Measurements from ENCODE around the gene DIS3L2.

The DIS3L2 gene

DNA sequence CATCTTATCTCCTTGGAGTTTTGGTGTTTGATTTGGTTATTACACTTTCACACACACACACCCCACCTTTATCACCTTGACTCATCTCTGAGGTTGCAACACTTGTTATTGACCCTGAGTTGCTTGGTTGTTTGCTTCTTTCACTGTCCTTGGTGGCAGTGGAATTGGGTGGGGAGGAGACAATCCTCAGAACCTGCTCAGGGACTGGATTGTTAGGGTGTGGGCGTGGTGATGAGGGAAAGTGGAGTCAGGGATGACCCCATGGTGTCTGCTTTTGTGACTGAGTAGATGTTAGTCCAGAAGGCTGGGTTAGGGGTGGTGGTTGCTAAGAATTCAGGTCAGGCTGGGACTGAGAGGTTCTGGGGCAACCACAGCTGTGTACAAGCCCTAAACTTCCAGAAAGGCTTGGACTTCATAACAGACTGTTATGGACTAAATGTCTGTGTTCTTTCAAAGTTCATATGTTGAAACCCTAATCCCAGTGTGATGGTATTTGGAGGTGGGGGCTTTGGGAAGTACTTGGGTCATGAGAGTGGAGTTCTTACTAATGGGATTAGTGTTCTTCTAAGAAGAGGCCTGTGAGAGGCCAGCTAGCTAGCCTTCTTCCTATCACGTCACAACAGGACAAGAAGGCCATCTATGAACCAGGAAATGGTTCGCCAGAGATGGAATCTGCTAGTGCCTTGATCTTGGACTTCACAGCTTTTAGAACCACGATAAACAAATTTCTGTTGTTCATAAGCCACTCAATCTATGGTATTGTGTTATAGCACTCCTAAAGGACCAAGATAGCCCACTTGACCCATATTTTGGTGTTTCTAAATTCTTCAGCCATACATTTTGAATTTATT, 3.4 kb upstream of the DIS3L2 start:
- DNase-seq = no peak

- DNase-seq = no peak
Measured at GRCh38 chr2:231960810-231961348, 634 bp upstream of the DIS3L2 start.

DNA sequence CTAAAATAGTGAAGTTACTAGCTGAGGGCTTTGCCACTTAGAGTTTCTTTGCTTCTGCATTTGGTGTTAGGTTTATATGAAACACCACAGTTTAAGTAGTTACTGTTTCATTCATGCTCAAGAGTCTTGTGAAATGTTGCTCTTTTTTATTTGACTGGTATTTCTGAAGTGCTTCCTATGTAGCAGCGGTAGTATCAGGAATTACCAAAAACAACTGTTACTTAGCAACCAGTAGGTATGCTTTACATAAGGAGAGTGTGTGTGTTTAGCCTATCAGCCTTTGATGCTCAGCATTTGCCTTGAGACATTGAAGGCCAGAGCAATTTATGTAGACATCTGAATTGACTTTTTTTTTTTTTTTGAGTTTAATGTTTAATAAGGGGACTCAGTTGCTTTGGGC, 3.6 kb downstream of the DIS3L2 start:
- no peak for DNase-seq

GRCh38 chr2:231966886-231967285, 5.4 kb downstream of the DIS3L2 start:
- no peak for DNase-seq

GRCh38 chr2:231968820-231969219, 7.3 kb downstream of the DIS3L2 start:
- no peak for DNase-seq

GRCh38 chr2:231970461-231970860, 8.9 kb downstream of the DIS3L2 start:
- no peak for DNase-seq

GRCh38 chr2:231975001-231975400, 13.5 kb downstream of the DIS3L2 start:
- no peak for DNase-seq

DNA sequence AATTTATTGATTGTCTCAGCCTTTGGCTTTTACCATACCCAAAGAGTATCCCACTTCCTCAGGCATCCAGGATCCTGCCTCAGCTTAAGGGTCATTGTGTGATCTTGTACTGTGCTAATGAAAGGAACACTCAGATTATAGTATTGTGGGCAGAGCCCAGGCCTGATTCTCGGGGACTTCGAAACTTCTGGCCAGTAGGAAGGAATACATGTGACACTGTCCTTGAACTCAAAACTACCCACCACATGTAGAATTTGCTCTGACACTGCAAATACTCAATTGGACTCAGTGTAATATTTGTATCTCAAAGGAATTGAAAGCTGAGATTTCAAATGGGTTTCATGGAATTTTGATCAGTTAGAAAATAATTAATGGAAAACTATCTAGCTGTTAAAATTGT, 15.9 kb downstream of the DIS3L2 start:
- no peak for DNase-seq

GRCh38 chr2:231984992-231985391, 23.5 kb downstream of the DIS3L2 start:
- DNase-seq = no peak

GRCh38 chr2:231985823-231986261, 24.3 kb downstream of the DIS3L2 start:
- no peak for DNase-seq

- no peak for DNase-seq
Measured at GRCh38 chr2:231987124-231987727, 25.7 kb downstream of the DIS3L2 start.

GRCh38 chr2:231988179-231988866, 26.8 kb downstream of the DIS3L2 start:
- DNase-seq = no peak

- DNase-seq = no peak
Measured at GRCh38 chr2:231991664-231992063, 30.2 kb downstream of the DIS3L2 start.

DNA sequence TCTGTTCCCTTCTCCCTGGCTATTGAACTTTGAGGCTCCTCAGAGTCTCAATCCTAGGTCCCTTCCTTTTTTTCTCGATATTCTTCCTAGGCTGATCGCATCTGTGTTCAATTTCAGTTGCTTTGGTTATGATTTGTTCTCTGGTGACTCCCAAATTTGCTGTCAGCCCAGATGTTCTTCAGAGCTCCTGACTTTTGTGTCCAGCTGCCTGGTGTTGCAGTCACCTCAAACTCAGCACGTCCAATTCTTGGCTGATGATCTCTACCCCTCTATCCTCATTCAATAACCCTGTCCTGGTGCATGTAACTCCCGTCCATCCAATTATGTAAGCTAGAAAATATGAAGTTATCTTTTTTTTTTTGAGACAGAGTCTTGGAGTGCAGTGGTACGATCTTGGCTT, 31.4 kb downstream of the DIS3L2 start:
- no peak for DNase-seq

- DNase-seq = no peak
Measured at GRCh38 chr2:231996797-231997540, 35.5 kb downstream of the DIS3L2 start.

DNA sequence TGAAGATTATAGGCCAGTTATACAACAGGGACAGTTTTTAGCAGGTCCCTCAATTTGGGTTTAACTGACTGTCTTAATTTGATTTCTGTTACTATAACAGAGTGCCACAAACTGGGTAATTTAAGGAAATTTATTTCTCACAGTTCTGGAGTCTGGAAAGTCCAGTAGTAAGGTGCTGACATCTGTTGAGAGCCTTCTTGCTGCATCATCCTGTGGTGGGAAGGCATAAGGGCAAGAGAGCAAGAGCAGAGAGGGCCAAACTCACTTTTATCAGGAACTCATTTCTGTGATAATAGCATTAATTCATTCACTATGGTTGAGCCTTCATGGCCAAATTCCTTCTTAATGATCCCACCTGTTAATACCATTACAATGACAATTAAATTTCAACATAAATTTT, 36.5 kb downstream of the DIS3L2 start:
- no peak for DNase-seq

DNA sequence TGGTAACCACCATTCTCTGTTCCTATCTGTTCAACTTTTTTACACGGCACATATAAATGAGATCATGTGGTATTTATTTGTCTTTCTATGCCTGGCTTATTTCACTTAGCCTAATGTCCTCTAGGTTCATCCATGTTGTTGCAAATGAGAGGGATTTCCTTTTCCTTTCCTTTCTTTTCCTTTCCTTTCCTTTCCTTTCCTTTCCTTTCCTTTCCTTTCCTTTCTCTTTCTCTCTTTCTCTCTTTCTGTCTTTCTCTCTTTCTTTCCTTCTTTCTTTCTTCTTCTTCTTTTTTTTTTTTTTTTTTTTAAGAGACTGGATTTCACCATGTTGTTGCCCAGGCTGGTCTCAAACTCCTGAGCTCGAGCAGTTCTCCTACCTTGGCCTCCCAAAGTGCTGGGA, 38.9 kb downstream of the DIS3L2 start:
- no peak for DNase-seq

DNA sequence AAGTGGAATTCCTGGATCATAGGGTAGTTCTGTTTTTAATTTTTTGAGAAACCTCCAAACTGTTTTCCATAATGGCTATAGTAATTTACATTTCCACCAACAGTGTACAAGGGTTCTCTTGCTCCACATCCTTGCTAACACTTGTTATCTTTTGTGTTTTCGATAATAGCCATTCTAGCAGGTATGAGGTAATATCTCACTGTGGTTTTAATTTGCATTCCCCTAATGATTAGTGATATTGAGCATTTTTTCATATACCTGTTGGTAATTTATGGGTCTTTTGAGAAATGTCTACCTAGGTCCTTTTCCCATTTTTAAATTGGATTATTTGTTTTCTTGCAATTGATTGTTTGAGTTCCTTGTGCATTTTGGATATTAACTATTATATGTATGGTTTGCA, 39.6 kb downstream of the DIS3L2 start:
- DNase-seq = no peak

DNA sequence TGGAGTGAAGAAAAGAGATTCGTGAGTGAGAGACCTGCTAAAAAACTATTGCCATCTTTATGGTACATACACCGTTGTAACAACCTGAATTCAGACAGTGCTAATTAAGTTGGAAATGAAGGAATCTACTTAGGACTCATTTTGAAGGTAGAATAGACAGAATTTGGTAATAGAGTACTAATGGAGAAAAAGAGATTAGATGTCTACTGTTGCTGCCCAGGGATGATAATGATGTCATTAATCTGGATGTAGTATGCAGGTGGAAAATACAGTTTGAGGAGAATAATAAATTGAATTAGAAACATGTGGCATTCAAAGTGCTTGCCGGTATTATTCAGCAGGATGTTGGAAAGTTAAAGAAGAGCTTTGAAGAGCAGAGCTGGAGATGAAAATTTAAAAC, 44.7 kb downstream of the DIS3L2 start:
- DNase-seq = no peak

GRCh38 chr2:232008907-232009638, 47.6 kb downstream of the DIS3L2 start:
- DNase-seq = no peak

- DNase-seq = no peak
Measured at GRCh38 chr2:232009639-232010274, 48.2 kb downstream of the DIS3L2 start.

Data from activated T-cell treated with anti-CD3 and anti-CD28 coated beads, Interleukin-2, amount 50 U/mL, for 48 hours (primary cell).